GM21825 (cell line): Measurements from ENCODE around the gene ADAMTS17.
"Not testable (repeated sequence)": the region's sequence is repeated elsewhere in the genome, so short reads cannot be mapped to it uniquely, and the experiment has no call there.

Experiments used
- ATAC-seq: cut with Tn5 transposase; IDR thresholded peaks from one replicate; pipeline ENCODE4 v1.9.1; 2021; ENCODE audit warnings: mild to moderate bottlenecking, moderate library complexity; ENCODE audit not compliant: unreplicated experiment

The ADAMTS17 gene

GRCh38 chr15:99983886-99984286 lies 357.9 kb downstream of the ADAMTS17 start:
- no peak for ATAC-seq

- no peak for ATAC-seq
These were observed 358.4 kb downstream of the ADAMTS17 start for GRCh38 chr15:99983171-99983885.

GRCh38 chr15:99982662-99983061 lies 359.1 kb downstream of the ADAMTS17 start:
- ATAC-seq: no peak

- no peak for ATAC-seq
These were observed 359.7 kb downstream of the ADAMTS17 start for GRCh38 chr15:99981839-99982658.

GRCh38 chr15:99981191-99981647 lies 360.6 kb downstream of the ADAMTS17 start:
- ATAC-seq: no peak

- ATAC-seq: no peak
These were observed 361.0 kb downstream of the ADAMTS17 start for GRCh38 chr15:99980752-99981151.

GRCh38 chr15:99979886-99980285 lies 361.9 kb downstream of the ADAMTS17 start:
- not testable (repeated sequence) for ATAC-seq

GRCh38 chr15:99979371-99979770 lies 362.4 kb downstream of the ADAMTS17 start:
- ATAC-seq: no peak

GRCh38 chr15:99978426-99978825 lies 363.3 kb downstream of the ADAMTS17 start:
- ATAC-seq: no peak

GRCh38 chr15:99977929-99978328 lies 363.8 kb downstream of the ADAMTS17 start:
- no peak for ATAC-seq

- no peak for ATAC-seq
These were observed 364.9 kb downstream of the ADAMTS17 start for GRCh38 chr15:99976811-99977271.

- ATAC-seq: no peak
These were observed 365.8 kb downstream of the ADAMTS17 start for GRCh38 chr15:99976000-99976399.

GRCh38 chr15:99974246-99974645 lies 367.5 kb downstream of the ADAMTS17 start:
- ATAC-seq: no peak

GRCh38 chr15:99973351-99973750 lies 368.4 kb downstream of the ADAMTS17 start:
- ATAC-seq: no peak

- no peak for ATAC-seq
These were observed 370.8 kb downstream of the ADAMTS17 start for GRCh38 chr15:99970891-99971430.

- no peak for ATAC-seq
These were observed 372.4 kb downstream of the ADAMTS17 start for GRCh38 chr15:99969261-99969920.

- no peak for ATAC-seq
These were observed 373.9 kb downstream of the ADAMTS17 start for GRCh38 chr15:99967841-99968371.

GRCh38 chr15:99966815-99967214 lies 375.0 kb downstream of the ADAMTS17 start:
- no peak for ATAC-seq

GRCh38 chr15:99965376-99965775 lies 376.4 kb downstream of the ADAMTS17 start:
- ATAC-seq: no peak

- no peak for ATAC-seq
These were observed 377.8 kb downstream of the ADAMTS17 start for GRCh38 chr15:99963976-99964375.
